Right kidney (tissue), 1 donor: ENCODE results near the gene COQ2.
A peak's percentile ranks its signal among the peaks of the same experiment; 100 is the strongest.
"Not testable (repeated sequence)": the region's sequence is repeated elsewhere in the genome, so short reads cannot be mapped to it uniquely, and the experiment has no call there.

Experiments
- DNase-seq: peaks from one replicate; pipeline ENCODE4 v3.0.0-alpha.2; 2016

COQ2 gene

DNA sequence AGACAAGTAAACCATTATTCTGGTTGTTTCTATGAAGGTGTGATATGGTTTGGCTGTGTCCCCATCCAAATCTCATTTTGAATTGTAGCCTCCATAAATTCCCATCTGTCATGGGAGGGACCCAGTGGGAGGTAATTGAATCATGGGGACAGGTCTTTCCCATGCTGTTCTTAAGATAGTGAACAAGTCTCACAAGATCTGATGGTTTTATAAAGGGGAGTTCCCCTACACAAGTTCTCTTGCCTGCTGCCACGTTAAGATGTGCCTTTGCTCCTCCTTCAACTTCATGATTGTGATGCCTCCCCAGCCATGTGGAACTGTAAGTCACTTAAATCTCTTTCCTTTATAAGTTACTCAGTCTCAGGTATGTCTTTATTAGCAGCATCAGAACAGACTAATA is 3.8 kb upstream of the COQ2 start:
- not testable (repeated sequence) for DNase-seq

DNA sequence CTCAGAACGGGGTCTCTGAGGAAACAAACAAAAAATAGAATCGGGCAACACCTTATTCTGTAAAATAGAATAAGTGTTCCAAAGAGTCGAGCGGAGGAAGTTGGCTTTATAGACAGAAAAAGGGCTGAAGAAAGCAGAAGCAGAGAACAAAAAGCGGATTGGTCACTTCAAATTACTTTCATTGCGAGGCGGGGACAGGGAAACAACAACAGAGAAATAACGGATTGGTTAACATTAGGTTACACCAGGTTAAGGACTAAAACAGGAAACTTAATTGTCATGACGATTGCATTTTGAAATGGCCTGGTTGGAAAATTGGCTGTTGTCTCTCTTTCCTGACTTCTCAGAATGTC is 433 bp upstream of the COQ2 start:
- peak; percentile 72 for DNase-seq

DNA sequence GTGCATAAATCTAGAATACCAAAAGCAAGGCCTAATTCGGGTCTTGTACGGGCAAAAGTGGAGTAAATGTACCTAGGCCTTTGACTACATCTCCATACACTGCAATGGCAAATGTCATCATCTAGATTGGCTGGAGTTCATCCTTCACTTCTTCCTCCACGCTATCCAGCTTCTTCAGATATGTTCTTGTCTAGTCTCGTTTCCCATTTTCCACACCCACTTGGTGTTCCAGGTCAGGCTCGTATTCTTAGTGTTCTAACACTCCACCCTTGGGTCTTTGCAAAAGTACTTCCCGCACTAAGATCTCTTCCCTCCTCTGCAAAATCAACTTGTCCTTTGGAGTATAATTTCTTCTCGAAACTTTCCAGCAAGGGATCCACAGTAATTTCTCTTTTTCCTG is 1.4 kb downstream of the COQ2 start:
- DNase-seq = no peak

DNA sequence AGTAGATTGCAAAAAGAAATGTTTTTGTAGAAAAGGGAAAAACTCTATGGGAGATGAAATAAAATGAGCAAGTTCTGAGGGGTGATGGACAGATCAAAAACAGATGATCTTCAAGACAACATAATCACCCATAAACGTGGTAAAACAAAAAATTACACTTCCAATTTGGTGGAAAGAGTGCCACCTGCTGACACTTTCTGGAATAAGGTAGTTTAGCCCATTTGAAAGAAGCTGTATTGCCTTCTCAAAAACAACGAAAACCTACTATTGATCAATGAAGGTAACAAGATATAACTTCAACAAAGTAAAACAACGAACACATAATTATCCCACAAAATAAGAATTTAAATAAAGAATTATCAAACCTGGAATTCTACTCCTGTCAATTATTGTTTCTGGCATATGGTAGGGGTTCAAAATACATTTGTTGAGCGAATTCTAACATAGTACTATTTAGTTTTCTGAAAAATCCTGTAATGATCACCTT is 2.5 kb downstream of the COQ2 start:
- peak; percentile 18 for DNase-seq

DNA sequence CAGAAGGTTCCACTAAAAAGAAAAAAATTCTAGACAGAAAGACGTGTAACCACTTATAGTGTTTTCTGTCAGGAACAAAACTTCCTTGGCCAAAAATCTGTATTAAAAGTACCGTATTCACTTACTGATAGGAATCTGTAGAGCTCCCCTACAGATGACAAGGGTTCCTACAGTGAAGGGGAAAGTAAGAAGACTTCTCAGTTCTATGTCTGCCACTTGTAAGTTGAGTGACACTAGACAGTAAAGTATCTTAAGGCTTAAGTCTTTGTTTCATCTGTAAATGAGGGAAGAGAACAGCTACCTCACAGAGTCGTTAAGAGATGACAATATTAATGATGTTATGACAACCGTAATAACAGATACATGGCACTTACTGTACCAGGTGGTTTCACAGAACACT is 3.3 kb downstream of the COQ2 start:
- no peak for DNase-seq

DNA sequence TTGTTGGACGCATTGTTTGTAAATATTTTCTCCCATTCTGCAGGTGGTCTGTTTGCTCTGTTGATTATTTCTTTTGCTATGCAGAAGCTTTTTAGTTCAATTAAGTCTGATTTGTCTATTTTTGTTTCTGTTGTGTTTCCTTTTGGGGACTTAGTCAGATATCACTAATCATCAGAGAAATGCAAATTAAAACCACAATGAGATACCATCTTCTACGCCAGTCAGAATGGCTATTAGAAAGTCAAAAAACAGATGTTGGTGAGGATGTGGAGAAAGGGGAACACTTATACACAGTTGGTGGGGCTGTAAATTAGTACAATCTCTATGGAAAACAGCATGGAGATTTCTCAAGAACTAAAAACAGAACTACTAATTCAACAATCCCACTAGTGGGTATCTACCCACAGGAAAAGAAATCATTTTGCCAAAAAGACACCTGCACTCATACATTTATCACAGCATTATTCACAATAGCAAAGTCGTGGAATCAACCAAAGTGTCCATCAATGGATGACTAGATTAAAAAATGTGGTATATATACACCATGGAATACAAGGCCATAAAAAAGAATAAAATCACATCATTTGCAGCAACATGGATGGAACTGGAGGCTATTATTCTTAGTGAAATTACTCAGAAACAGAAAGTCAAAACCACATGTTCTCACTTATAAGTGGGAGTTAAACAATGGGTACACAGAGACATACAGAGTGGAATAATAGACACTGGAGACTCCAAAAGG is 8.1 kb downstream of the COQ2 start:
- no peak for DNase-seq

DNA sequence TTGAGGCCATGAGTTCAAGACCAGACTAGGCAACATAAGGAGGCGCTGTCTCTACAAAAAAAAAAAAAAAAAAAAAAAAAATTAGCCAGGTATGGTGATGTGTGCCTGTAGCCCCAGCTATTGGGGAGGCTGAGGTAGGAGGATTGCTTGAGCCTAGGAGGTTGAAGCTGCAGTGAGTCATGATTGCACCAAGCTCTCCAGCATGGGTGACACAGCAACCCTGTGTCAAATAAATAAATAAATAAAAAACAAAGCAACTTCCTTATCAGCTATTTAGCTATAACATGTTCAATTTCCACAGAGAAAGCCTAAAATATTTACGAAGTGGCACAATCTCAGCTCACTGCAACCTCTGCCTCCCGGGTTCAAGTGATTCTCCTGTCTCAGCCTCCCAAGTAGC is 10.7 kb downstream of the COQ2 start:
- DNase-seq = not testable (repeated sequence)

DNA sequence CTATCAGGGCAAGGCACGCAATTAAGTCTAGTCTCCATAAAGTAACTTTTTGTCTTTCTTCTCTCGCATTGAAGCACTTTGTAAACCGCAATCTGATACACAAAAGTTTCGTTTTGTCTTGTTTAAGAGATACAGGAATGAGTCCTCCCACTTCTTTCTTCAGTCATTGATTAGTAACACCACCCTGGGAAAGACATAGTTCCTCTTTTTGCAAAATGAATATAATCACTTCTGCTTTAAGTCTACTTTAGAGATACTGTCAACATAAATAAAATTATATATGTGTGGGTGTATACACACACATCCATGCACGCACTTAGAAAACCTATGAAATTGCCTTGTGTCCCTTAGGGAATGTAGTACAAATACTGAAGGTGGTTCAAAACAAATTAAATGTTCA is 11.7 kb downstream of the COQ2 start:
- no peak for DNase-seq

DNA sequence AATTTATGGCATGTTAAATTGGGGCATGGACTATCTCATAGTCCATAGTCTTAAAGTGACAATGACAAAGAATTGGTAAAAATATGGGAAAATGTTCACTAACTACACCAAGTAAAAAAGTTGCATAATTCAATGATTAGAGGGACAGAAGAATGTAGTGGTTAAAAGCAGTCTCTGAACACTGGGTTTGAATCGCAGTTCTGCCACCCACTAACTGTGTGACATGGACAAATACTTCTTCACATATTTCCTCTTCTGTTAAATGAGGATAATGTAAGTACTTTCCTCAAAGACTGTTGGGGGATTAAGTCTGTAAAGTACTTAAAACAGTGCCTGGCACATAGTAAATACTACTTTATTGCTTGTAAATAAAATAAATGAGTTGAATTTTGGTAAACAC is 15.3 kb downstream of the COQ2 start:
- no peak for DNase-seq

DNA sequence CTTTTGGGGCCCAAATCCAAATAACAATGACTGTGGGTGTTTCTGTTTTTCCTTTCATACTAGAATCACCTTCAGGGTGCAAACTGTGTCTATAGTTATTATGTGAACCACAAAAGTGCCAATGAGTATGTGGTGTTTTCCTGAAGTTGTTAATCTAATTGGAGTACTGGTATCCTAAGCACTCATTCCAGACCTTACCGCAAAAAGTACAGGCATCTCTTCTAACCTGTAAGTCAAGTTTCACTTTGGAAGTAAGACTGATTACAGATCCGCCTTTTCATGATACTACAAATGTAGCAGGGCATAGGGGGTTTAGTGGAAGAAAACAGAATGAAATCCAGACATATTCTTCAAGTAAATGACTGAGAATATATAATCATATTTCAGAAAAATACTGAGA is 16.1 kb downstream of the COQ2 start:
- no peak for DNase-seq

DNA sequence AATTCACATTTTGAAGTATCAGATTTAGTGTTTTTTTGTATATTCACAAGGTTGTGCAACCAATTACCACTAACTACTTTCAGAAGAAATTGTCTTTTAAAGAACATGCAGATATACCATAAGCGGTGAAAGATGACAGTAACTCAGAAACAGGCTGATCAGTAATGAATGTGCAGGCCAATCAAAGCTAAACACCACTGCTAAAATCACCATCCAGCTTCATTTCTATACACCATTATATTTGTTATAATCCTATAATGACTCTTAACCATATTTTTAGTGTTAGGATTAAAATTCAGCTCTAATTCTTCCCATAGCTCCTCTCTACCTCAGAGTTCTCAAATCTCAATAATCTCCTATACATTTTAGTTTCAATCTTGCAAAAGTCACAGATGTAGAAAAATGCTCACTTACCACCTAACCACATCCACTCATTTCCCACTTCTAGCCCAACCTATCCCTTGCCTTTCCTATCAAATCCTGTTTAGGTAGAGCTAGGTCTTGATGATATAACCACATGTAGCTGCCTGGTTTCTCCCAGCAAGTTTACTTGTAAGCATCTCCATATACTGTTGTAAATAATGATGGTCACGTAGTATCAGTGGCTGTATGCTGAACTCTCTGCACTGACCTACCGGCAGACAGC is 16.6 kb downstream of the COQ2 start:
- DNase-seq = no peak

DNA sequence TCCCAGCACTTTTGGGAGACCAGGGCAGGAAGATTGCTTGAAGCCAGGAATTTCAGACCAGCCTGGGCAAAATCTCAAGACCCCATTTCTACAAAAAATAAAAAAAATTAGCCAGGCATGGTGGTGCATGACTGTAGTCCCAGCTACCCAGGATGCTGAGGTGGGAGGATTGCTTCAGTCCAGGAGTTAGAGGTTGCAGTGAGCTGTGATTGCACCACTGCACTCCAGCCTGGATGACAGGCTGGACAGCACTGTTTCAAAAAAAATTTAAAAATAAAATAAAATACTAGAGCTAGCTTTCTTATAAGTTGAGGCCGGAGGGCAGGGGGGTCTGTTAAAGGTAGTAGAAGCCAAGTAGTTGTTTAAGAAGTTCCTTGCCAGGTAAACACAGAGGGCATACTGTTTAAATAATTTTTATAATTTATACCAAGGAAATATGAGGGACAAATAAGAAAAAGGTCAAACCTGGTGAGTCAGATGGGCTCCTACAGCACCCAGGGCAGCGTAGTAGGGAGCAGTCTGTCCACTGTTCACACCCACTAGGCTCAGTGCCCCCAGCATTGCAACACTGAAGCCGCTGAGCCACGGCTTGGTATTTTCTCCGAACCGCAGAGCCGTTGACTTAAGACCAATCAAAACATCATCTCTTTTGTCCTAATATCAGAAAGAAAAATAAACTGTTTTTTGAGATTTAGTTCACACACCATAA is 17.3 kb downstream of the COQ2 start:
- DNase-seq = no peak

DNA sequence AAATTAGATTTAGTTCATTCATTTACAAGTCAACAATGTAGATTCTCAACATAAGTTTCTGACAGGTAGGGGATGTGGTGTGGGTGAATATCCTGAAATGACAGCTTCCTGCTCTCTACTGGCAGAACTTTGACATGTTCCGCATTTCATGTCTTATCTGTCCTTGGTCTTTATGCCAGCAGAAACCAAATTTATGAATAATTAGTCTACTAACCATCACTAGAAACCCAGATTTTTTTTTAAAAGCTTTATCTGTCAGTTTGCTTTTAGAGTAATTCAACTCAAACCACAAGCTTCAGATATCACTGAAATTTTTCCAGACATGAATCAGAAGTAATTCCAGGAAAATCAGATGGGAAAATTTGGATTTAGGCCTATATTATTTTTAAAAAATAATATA is 17.9 kb downstream of the COQ2 start:
- no peak for DNase-seq

DNA sequence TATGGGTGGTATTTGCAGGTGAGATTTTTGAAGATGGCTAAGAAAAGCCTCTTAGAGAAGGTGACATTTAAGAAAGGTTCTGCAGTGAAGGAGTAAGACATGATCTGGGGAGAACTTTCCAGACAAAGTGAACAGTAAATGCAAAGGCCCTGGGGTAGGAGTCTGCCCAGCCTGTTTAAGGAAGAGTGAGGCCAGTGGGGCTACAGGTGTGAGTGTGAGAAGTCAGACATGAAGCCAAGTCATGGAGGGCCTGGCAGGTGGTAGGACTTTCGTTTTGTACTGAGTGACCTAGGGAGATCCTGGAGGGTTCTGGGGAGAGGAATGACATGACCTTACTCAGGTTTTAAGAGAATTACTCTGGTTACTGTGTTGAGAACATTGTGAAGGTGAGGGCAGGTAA is 21.5 kb downstream of the COQ2 start:
- DNase-seq = no peak

DNA sequence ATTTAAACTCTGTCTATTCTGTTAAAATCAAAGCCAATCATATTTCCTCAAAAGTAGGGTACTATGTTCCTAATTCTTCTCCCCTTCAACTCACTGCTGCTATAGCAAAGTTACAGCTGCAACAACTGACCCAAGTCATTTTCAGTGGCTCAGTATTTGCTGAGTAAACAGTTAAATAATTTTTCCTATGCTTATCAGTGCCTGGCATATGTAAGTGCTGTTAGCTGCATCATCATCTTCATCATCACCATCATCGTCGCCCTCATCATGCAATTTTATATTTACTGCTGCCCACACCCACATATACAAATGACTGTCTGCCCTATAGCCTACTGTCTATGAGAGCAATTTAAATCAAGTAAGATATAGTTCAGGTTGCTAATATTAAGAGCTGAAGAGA is 21.9 kb downstream of the COQ2 start:
- no peak for DNase-seq

DNA sequence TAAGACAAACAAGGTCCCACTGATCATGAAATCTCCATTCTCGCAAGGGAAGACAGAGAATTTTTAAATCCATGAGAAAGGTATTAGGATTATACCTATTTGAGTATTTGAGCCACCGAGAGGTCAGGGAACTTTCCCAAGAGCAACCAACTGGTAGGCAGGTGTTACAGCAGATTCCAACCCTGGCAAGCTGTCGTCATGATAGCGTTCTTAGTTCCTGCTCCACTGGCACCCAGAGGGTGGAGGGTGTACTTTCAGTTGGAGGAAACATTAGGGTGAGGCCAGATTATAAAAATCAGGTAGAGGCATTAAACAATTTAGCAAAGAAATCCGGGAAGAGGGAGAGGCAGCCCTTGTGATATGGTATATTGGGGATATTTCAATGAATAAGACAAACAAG is 23.3 kb downstream of the COQ2 start:
- no peak for DNase-seq

DNA sequence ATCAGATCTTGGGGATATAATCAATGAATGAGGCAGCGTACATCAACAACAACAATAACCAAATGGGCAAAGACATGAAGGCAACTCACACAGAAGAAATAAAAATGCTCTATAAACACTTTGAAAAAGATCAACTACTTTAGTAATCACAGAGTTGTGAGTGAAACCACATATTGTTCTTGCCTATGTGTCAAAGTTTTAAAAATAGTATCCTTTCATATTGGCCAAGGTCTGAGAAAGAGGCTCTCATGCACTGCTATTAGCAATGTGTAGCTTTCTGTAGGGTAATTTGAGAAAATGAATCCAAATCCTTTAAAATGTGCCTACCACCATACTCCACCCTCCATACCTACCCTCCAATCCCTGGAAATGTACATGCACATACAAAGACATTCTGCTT is 25.0 kb downstream of the COQ2 start:
- no peak for DNase-seq

DNA sequence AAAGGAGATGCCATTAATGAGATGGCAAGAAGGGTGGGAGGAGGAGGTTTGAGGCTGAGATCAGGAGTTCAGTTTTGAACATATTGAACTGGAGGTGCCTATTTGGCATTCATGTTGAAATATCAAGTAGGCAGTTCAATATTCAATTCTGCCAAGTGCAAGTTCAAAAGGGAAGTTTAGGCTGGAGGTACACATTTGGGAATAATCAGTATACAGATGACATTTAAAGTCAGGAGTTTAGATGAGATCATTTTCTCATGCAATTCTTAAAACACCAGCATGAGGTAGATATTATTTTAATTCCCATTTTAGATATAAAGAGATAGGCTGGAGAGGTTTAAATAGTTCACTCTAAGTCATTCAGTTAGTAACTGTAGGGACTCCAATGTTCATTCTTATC is 26.1 kb downstream of the COQ2 start:
- no peak for DNase-seq

DNA sequence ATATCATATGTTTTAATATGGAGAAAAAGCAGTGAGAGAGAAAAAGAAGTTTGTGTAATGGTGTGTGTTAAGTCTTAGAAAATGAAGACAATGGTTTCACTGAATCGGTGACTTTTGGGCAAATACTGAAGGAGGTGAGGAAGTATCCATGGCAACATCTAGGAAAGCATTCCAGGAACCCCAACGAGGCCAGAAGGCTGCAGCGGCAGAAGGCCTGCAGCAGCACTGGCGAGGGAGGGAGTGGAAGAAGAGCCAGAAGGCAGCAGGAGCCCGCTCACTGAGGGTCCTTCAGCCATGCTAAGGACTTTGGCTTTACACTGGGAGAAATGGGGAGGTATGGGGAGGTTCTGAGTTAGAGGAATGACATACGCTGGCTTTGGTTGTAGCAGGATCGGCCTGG is 26.8 kb downstream of the COQ2 start:
- no peak for DNase-seq

DNA sequence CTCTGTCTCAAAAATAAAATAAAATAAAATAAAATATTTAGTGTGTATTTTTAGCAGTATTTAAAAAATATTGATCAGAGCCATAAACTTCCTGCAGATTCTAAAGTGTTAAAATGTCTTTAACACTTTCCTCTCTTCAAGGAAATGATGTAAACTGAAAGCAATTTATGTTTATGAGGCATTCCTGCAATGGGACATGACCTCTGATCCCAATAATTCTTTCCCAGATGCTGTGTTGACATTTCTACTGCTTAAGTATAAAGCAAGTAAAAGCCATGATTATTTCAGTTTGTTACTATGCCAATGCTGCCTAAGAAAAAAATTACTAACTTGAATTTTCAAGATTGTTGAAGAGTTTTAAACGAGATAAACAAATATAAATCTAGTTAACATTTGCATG is 29.0 kb downstream of the COQ2 start:
- DNase-seq = no peak

DNA sequence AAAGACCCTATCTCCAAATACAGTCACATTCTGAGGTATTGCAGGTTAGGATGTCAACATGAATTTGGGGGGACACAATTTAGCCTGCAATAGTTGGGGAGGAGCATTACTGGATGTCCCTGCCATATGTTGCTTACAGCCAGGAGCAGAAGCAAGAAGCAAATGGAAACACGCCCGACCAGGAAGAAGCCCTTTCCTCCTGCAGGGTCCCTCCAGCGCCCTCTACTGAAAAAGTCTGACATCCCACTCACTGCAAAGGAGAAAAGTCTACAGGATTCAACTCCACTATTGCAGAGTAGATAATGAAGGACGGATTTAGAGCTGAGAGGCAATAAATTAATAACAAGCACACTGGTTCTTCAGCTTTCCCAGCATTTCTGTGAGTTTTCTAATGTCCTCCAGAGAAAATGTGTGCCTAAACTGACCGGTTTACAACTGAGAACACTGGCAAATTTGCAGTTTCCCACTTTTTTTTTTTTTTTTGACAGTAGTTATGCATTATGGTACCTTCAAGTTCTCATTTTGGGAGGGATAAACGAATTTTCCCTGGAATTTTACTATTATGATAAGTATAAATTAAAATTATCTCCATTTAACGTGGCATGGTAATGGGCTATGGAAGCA is 31.7 kb downstream of the COQ2 start:
- no peak for DNase-seq

DNA sequence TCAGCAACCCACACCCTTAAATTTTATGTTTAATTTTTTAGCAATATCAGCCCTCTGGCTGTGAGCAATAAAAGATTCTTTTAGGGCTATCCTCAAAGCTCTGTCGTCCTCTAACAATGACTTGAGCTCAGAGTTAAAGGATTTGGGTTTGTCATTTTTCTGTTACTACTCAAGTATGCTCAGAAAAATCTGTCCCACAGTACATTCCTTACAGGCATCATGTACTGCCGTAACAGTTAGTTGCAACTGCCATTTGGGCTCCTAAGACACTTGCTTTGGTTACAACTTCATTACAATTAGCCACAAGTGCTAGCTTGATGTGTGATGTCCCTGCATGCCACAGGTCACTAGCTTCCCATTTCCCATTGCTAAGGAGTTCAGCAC is 33.2 kb downstream of the COQ2 start:
- DNase-seq = no peak

DNA sequence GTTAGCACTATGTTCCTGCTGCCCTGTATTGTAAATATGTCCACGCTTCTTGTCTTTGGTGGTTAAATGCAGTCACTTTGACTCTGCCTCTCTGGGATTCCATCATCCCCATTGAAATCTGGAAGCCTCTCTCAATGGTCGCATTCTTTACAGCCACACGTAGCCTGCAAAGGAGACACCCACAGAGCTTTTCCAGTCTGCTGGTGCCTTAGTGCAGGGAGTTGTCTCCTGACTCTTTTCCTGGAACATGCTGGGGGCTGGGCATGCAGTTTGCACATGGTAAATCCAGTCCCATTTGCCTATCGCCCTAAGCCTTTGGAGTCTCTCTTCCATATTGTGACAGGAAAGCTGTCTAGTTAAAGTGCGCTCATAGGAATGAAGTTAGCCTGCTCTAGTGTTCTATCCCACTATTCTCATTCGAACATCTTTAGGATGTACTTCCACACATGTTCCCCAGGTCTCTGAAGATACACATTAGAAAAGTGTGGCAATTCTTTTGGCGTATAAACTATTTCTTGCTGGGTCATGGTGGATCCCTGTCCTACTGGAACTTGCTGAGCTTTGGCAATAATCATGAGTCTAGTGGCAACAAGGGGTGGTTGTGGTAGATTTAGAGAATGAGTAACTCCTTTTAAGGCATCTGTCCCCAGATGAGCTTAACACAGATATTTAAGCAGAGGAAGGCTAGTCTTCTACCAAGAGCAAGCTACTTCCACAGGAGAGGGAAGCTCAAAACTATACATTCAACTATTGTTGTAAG is 33.7 kb downstream of the COQ2 start:
- no peak for DNase-seq
